NCI-H460 (cell line): ENCODE measurements around the gene CTTNBP2. TPM values are rescaled to one million over a fixed set of nuclear protein-coding genes. Genes with fewer than 3 reads are reported as not detected.

Source experiments
- DNase-seq: peaks from one replicate; pipeline ENCODE4 v3.0.0-alpha.2; 2016; ENCODE audit warnings: low read depth; ENCODE audit errors: extremely low read depth
- polyA plus RNA-seq: library from polyadenylated mRNA; depleted of rRNA; stranded (reverse); fragments of >200 nt; gene quantifications from 2 replicates; pipeline ENCODE4 v1.2.3, GENCODE V29; 2014; cell fraction: nucleus; rRNA removed
- total RNA-seq: library from RNA; depleted of rRNA; stranded (reverse); fragments of >200 nt; shearing (Covaris generic); gene quantifications from 2 replicates; pipeline ENCODE4 v1.2.3, GENCODE V29; 2014; rRNA removed

Gene CTTNBP2
- total RNA-seq = 0.23 and 0.94 TPM in 2 replicates
- not detected in 2 replicates for polyA plus RNA-seq

GRCh38 chr7:117873310-117874190 lies at the start of gene CTTNBP2:
CTTNBP2 (minus strand) TSS chr7:117873441; CDS start chr7:117873415, 26 bp downstream.
- peak; percentile 19 for DNase-seq

- DNase-seq = no peak
Observed at GRCh38 chr7:117916309-117916708, 43.1 kb upstream of the CTTNBP2 start.

- DNase-seq = no peak
Observed at GRCh38 chr7:117912421-117912820, 39.2 kb upstream of the CTTNBP2 start.

- DNase-seq = no peak
Observed at GRCh38 chr7:117908031-117908795, 35.0 kb upstream of the CTTNBP2 start.

- DNase-seq = no peak
Observed at GRCh38 chr7:117907049-117907640, 33.9 kb upstream of the CTTNBP2 start.

GRCh38 chr7:117902314-117902889 lies 29.2 kb upstream of the CTTNBP2 start:
- DNase-seq = no peak

- no peak for DNase-seq
Observed at GRCh38 chr7:117901089-117901797, 28.0 kb upstream of the CTTNBP2 start.

- no peak for DNase-seq
Observed at GRCh38 chr7:117896339-117896738, 23.1 kb upstream of the CTTNBP2 start.

- no peak for DNase-seq
Observed at GRCh38 chr7:117895276-117895675, 22.0 kb upstream of the CTTNBP2 start.

GRCh38 chr7:117894037-117894436 lies 20.8 kb upstream of the CTTNBP2 start:
- no peak for DNase-seq

GRCh38 chr7:117892821-117893220 lies 19.6 kb upstream of the CTTNBP2 start:
- no peak for DNase-seq

GRCh38 chr7:117889611-117890010 lies 16.4 kb upstream of the CTTNBP2 start:
- no peak for DNase-seq

- no peak for DNase-seq
Observed at GRCh38 chr7:117888627-117889026, 15.4 kb upstream of the CTTNBP2 start.

GRCh38 chr7:117882594-117882993 lies 9.4 kb upstream of the CTTNBP2 start:
- DNase-seq = no peak

GRCh38 chr7:117876761-117877160 lies 3.5 kb upstream of the CTTNBP2 start:
- DNase-seq = no peak

- no peak for DNase-seq
Observed at GRCh38 chr7:117875566-117875965, 2.3 kb upstream of the CTTNBP2 start.

- DNase-seq = no peak
Observed at GRCh38 chr7:117874191-117874700, 1.0 kb upstream of the CTTNBP2 start.

- DNase-seq = no peak
Observed at GRCh38 chr7:117872561-117873309, 506 bp downstream of the CTTNBP2 start.
